LNCaP clone FGC (cell line): ENCODE results near the gene SHB.

Source experiments
- DNase-seq: peaks from one replicate; pipeline ENCODE4 v3.0.0-alpha.2; 2011; ENCODE audit warnings: low read depth
- H3K4me3 ChIP-seq: 2 replicates; pipeline ENCODE4 v1.5.1; 2011; ENCODE audit warnings: mild to moderate bottlenecking, low read depth, low read length, control low read depth
- TF ChIP-seq, protein P1 (sequence below): IDR thresholded peaks from 2 replicates; pipeline ENCODE4 v1.5.1; 2012; ENCODE audit warnings: mild to moderate bottlenecking; ENCODE audit not compliant: control insufficient read depth, insufficient read depth; ENCODE audit errors: extremely low read depth

Gene SHB

DNA sequence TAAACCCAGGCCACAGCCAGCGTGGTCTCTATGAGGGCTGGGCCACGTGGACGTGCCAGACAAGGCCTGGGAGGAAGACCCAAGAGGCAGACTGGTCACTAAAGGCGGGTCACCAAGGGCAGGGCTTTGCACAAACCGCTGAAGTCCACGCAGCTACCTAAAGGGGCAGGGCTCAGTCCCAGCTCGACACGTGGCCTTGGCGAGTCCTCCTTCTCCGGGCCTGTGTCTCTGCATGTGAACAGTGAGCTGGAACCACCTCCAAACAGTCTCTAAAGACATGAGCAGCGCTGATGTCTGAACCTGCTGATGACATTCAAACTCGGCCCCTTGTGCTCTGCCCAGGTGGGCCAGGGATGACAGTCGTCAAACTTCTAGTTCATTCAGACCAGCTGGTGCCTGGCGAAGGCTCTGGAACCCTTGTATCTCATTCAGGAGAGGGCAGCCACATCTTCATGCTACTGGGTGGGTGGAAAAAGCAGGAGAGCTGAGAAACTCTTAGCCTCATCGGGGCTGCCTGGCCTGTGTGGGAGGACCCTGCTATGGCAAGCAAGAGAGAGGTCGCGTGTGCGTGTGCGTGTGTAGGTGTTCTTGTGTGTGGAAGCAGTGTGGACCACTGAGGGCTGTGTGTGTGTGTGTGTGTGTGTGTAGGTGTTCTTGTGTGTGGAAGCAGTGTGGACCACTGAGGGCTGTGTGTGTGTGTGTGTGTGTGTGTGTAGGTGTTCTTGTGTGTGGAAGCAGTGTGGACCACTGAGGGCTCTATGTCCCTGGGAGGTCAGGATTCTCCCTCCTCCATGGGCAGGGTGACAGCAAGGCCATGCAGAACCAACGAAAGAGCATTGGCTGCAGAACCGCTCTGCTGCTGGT lies 151.0 kb downstream of the SHB start:
- no peak overlapping the region for H3K4me3 ChIP-seq
- no peak for DNase-seq
- TF ChIP-seq, protein P1, sequence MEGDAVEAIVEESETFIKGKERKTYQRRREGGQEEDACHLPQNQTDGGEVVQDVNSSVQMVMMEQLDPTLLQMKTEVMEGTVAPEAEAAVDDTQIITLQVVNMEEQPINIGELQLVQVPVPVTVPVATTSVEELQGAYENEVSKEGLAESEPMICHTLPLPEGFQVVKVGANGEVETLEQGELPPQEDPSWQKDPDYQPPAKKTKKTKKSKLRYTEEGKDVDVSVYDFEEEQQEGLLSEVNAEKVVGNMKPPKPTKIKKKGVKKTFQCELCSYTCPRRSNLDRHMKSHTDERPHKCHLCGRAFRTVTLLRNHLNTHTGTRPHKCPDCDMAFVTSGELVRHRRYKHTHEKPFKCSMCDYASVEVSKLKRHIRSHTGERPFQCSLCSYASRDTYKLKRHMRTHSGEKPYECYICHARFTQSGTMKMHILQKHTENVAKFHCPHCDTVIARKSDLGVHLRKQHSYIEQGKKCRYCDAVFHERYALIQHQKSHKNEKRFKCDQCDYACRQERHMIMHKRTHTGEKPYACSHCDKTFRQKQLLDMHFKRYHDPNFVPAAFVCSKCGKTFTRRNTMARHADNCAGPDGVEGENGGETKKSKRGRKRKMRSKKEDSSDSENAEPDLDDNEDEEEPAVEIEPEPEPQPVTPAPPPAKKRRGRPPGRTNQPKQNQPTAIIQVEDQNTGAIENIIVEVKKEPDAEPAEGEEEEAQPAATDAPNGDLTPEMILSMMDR, result no peak

DNA sequence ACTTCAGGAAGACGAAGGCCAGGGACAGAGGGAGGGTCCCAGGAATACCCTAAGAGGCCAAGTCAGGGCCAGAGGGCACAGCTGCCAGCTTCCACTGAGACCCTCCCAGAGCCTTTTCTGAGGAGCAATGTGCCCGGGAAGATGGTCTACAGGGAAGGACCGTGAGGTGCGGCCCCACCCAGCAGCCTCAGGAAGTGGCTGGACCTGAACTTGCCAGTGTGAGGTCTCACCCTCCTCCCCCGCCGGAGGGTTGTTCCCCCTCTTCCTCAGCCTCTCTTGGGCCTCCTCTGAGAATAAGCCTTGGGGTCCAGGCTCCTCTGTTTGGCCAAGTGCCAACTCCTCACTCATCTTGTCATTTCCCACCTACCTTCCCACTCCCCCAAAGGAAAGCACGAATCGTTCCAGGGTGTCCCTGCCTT lies 151.7 kb downstream of the SHB start:
- DNase-seq, result no peak
- no peak overlapping the region for H3K4me3 ChIP-seq
- TF ChIP-seq, protein P1, result no peak

GRCh38 chr9:37916471-37917312 lies 152.3 kb downstream of the SHB start:
- H3K4me3 ChIP-seq, result no peak overlapping the region
- TF ChIP-seq, protein P1, result no peak
- no peak for DNase-seq

- DNase-seq, result no peak
- no peak overlapping the region for H3K4me3 ChIP-seq
- TF ChIP-seq, protein P1, result no peak
Observed at GRCh38 chr9:37915911-37916470, 153.0 kb downstream of the SHB start.

GRCh38 chr9:37914701-37915358 lies 154.2 kb downstream of the SHB start:
- no peak for DNase-seq
- TF ChIP-seq, protein P1, result no peak
- H3K4me3 ChIP-seq, result no peak overlapping the region

DNA sequence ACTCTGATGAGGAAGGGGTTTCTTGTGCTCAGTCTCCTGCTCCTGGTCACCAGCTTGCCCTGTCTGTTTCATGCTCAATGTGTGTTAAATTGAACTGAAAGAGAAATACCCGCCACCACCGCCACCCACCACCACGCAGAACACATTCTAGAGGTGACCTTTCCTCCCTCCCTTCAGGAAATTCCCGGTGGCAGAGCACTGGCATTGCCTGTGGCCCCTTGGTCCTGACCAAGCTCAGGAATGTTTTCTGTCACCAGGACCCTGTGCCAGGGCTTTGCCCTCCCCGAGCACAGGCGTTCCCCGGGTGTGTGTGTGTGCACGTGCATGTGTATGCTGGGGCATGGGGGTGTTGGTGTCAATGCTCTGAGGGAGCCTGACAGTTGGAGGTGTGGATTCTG lies 154.9 kb downstream of the SHB start:
- H3K4me3 ChIP-seq, result no peak overlapping the region
- TF ChIP-seq, protein P1, result no peak
- DNase-seq, result no peak
